Keratinocyte (primary cell): ENCODE measurements around the gene GCNT2. TPM values are rescaled to one million over a fixed set of nuclear protein-coding genes. Genes with fewer than 3 reads are reported as not detected.
"Not testable (repeated sequence)": the region's sequence is repeated elsewhere in the genome, so short reads cannot be mapped to it uniquely, and the experiment has no call there.

ENCODE experiments used
- DNase-seq: peaks from one replicate; pipeline ENCODE4 v3.0.0-alpha.2; 2011; ENCODE audit warnings: low read depth, missing footprints, low spot score
- FAIRE-seq: peaks from 2 replicates; lab custom pipeline; 2011; peaks lifted over from hg19 to GRCh38; lab: Jason Lieb, UNC
- H2AFZ ChIP-seq: 2 replicates; pipeline ENCODE4 v1.6.0; 2012; ENCODE audit warnings: low read length, control low read depth, inconsistent platforms; ENCODE audit not compliant: control insufficient read depth
- H3K27ac ChIP-seq: 2 replicates; pipeline ENCODE4 v1.5.1; 2011; ENCODE audit warnings: low read length; ENCODE audit not compliant: control insufficient read depth, insufficient read depth
- H3K27me3 ChIP-seq: 3 replicates; pipeline ENCODE4 v1.6.0; 2011; ENCODE audit warnings: low read length; ENCODE audit not compliant: control insufficient read depth, insufficient read depth; ENCODE audit errors: extremely low read depth
- H3K36me3 ChIP-seq, 2 experiments: 2 replicates in 1 of 2; 3 replicates in 1 of 2; pipeline ENCODE4 v1.5.1; 2011; ENCODE audit warnings: low read length in 2 of 2, mild to moderate bottlenecking in 1 of 2; ENCODE audit not compliant: control insufficient read depth in 2 of 2, insufficient read depth in 2 of 2; ENCODE audit errors: extremely low read depth in 1 of 2
- H3K4me1 ChIP-seq: 3 replicates; pipeline ENCODE4 v1.5.1; 2011; ENCODE audit warnings: low read length; ENCODE audit not compliant: control insufficient read depth, insufficient read depth; ENCODE audit errors: extremely low read depth
- H3K4me2 ChIP-seq: 3 replicates; pipeline ENCODE4 v1.6.0; 2011; ENCODE audit warnings: low read depth, low read length; ENCODE audit not compliant: control insufficient read depth, insufficient read depth; ENCODE audit errors: extremely low read depth
- H3K4me3 ChIP-seq, 3 experiments: fragments of 200-600 bp in 1 of 3; sonication (generic) in 1 of 3; 2 replicates in 2 of 3; 3 replicates in 1 of 3; pipeline ENCODE4 v1.5.1; 2011 to 2016; ENCODE audit warnings: low read length in 3 of 3, mild to moderate bottlenecking in 3 of 3, control low read depth in 2 of 3, inconsistent platforms in 1 of 3, low read depth in 1 of 3, mixed read lengths in 1 of 3, mixed run types in 1 of 3, moderate library complexity in 1 of 3; ENCODE audit not compliant: control insufficient read depth in 2 of 3, insufficient read depth in 2 of 3; ENCODE audit errors: extremely low read depth in 1 of 3
- H3K79me2 ChIP-seq: 2 replicates; pipeline ENCODE4 v1.6.0; 2012; ENCODE audit warnings: low read length; ENCODE audit not compliant: control insufficient read depth, insufficient read depth
- H3K9ac ChIP-seq: 3 replicates; pipeline ENCODE4 v1.6.0; 2011; ENCODE audit warnings: low read length; ENCODE audit not compliant: control insufficient read depth, insufficient read depth; ENCODE audit errors: extremely low read depth
- H3K9me1 ChIP-seq: 3 replicates; pipeline ENCODE4 v1.6.0; 2011; ENCODE audit warnings: low read length; ENCODE audit not compliant: control insufficient read depth, insufficient read depth; ENCODE audit errors: extremely low read depth
- H3K9me3 ChIP-seq: 2 replicates; pipeline ENCODE4 v1.5.1; 2012; ENCODE audit warnings: low read depth, low read length; ENCODE audit not compliant: control insufficient read depth
- H4K20me1 ChIP-seq: 3 replicates; pipeline ENCODE4 v1.6.0; 2011; ENCODE audit warnings: low read length; ENCODE audit not compliant: control insufficient read depth, insufficient read depth; ENCODE audit errors: extremely low read depth
- CTCF ChIP-seq, 3 experiments: IDR thresholded peaks in 1 of 3; conservative IDR thresholded peaks in 1 of 3; optimal IDR thresholded peaks in 1 of 3; 2 replicates in 2 of 3; 3 replicates in 1 of 3; pipeline versions ENCODE3 to v1.5.1; 2011; ENCODE audit warnings: low read length in 3 of 3, mild to moderate bottlenecking in 3 of 3, moderate library complexity in 2 of 3, control low read depth in 1 of 3, inconsistent platforms in 1 of 3; ENCODE audit not compliant: insufficient read depth in 2 of 3; ENCODE audit errors: extremely low read depth in 1 of 3
- EZH2 ChIP-seq: IDR thresholded peaks from one replicate; pipeline ENCODE4 v1.6.1; 2012; ENCODE audit warnings: inconsistent platforms, mild to moderate bottlenecking, low read length, moderate library complexity
- dilution Hi-C: fragments of 300-500 bp; cut with MboI; formaldehyde crosslinking; loops from one replicate; pipeline ENCODE4 v1.7.0; 2020; ENCODE audit warnings: low sequenced_read_pairs; ENCODE audit not compliant: extremely low pct_ligation_motif_present
- polyA plus RNA-seq, 5 experiments: library from polyadenylated mRNA; depleted of rRNA in 3 of 5; stranded (reverse) in 3 of 5; stranded (forward) in 1 of 5; unstranded in 1 of 5; fragments of >200 nt; gene quantifications; 1 replicate in 1 of 5; 2 replicates in 3 of 5; 3 replicates in 1 of 5; pipeline versions ENCODE4 v1.2.1 to v1.2.3, GENCODE V29; 2011 to 2012; ENCODE audit warnings: missing spikeins in 2 of 5, low read depth in 1 of 5, low replicate concordance in 1 of 5

The GCNT2 gene
- polyA plus RNA-seq, 1 donor (not counting 4 experiments of a cell fraction or from before 2014, with no cell fraction given): 7.3 TPM

DNA sequence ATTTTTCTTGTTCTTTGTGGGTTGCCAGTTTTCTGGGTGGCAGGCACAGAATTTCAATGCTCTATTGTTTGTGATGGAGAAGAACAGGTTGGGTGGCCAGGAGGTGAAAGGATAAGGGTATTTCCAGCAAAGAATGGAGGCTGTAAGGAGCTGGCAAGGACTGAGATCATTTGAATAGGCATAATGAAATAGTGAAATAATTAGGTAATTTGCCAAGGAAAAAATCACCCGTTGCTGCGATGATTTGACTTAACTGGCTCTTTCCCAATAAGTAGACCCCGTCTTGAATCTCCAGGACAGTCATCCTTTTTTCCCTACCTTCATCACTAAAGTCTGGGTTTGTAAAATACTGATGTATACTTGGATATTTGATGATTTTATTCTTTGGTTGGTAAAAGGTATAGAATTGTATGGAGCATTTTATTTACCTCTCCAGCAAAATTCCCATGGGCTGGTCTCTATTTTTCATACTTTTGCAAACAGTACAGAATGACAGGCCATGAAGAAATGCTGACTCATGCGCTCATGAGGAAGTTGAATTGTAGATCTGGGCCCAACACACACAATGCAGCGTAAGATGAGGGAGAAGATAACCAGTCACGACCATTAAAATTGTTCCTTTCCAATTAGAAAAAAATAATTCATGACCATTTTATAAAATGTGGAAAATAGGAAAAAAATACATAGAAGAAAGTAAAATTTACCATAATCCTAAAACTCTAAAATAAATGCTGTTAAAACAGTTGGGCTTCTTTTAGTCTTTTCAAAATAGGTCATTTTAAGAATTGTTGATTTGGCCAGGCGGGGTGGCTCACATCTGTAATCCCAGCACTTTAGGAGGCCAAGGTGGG is 2.4 kb upstream of the GCNT2 start:
- no peaks in the 10 kb centered on the region for H3K9me1 ChIP-seq
- no peak overlapping the region for H3K4me3 ChIP-seq
- H3K9ac ChIP-seq: no peak overlapping the region
- dilution Hi-C loops: no loop called here
- peak overlapping the region; percentile 6 for H2AFZ ChIP-seq
- H3K4me2 ChIP-seq: peak overlapping the region; percentile 13
- H3K79me2 ChIP-seq: no peaks in the 10 kb centered on the region
- TF ChIP-seq EZH2 (no peak), CTCF (optimal IDR thresholded peaks at IDR 0.05 in 1 of 3, IDR thresholded peaks at IDR 0.05 in 1 of 3, conservative IDR thresholded peaks at IDR 0.05 in 1 of 3; ENCODE audit: extremely low read depth in 1 of 3, insufficient read depth in 2 of 3, low read length in 3 of 3) (no peak)
- H4K20me1 ChIP-seq: no peaks in the 10 kb centered on the region
- FAIRE-seq: peak; percentile 64
- H3K36me3 ChIP-seq: no peaks in the 10 kb centered on the region
- DNase-seq: no peak
- no peaks in the 10 kb centered on the region for H3K27me3 ChIP-seq
- no peaks in the 10 kb centered on the region for H3K9me3 ChIP-seq
- H3K4me1 ChIP-seq: peaks cover 37% of the 10 kb centered on the region
- H3K27ac ChIP-seq: peak overlapping the region; percentile 42

DNA sequence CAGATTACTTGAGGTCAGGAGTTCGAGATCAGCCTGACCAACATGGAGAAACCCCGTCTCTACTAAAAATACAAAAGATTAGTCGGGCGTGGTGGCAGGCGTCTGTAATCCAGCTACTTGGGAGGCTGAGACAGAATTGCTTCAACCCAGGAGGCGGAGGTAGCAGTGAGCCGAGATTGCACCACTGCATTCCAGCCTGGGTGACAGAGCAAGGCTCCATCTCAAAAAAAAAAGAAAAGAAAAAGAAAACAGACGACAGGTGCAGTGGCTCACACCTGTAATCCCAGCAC is 1.8 kb upstream of the GCNT2 start:
- H3K27me3 ChIP-seq, dilution Hi-C loops, FAIRE-seq, H4K20me1 ChIP-seq, H2AFZ ChIP-seq, H3K9me1 ChIP-seq, H3K9me3 ChIP-seq, DNase-seq, H3K79me2 ChIP-seq, H3K36me3 ChIP-seq, H3K4me2 ChIP-seq, H3K4me3 ChIP-seq, H3K9ac ChIP-seq: not testable (repeated sequence)
- peak overlapping the region; percentile 42 for H3K27ac ChIP-seq
- H3K4me1 ChIP-seq: peaks cover 37% of the 10 kb centered on the region

GRCh38 chr6:10520468-10520867 is 683 bp upstream of the GCNT2 start:
- Histone ChIP-seq H3K4me3 (peak overlapping the region; percentile 9 to 61 (median 38)), H3K4me1 (peaks cover 37% of the 10 kb centered on the region), H3K9ac (peak overlapping the region; percentile 83), H2AFZ (peak overlapping the region; percentile 83), H3K9me1 (no peaks in the 10 kb centered on the region), H3K79me2 (peaks cover 2% of the 10 kb centered on the region), H3K27me3 (no peaks in the 10 kb centered on the region), H3K27ac (peak overlapping the region; percentile 97), H3K4me2 (peak overlapping the region; percentile 80), H3K9me3 (no peaks in the 10 kb centered on the region), H3K36me3 (no peaks in the 10 kb centered on the region), H4K20me1 (no peaks in the 10 kb centered on the region)
- dilution Hi-C loops: no loop called here
- DNase-seq: no peak
- FAIRE-seq: no peak
- TF ChIP-seq EZH2 (no peak), CTCF (optimal IDR thresholded peaks at IDR 0.05 in 1 of 3, IDR thresholded peaks at IDR 0.05 in 1 of 3, conservative IDR thresholded peaks at IDR 0.05 in 1 of 3; ENCODE audit: extremely low read depth in 1 of 3, insufficient read depth in 2 of 3, low read length in 3 of 3) (no peak)
